ENCODE data around the gene TCERG1L. TPM values are rescaled to one million over a fixed set of nuclear protein-coding genes. Genes with fewer than 3 reads are reported as not detected.

The TCERG1L gene
- total and polyA plus RNA-seq, 9 of the 15 experiments (the other 6 are each of a cell fraction or from before 2014, with no cell fraction given) = not detected

- H4K20me1 ChIP-seq (replicated peaks; ENCODE audit: control insufficient read depth, insufficient read depth, low read length) = no peaks in the 10 kb centered on the region
- no peaks in the 10 kb centered on the region for H3K79me2 ChIP-seq (ENCODE audit: control insufficient read depth, insufficient read depth, low read length)
- intact Hi-C loops (cut with micrococcal nuclease) = no loop called here
- peaks cover 0 to 37% of the 10 kb centered on the region in 2 experiments; a peak in 3 of 5 replicates for H3K27me3 ChIP-seq (ENCODE audit: control insufficient read depth in 2 of 2, insufficient read depth in 2 of 2, low read length in 2 of 2)
- TF ChIP-seq NFYB (IDR thresholded peaks at IDR 0.05; ENCODE audit: extremely low read depth, insufficient read length) (no peak), TBP (optimal IDR thresholded peaks at IDR 0.05; ENCODE audit: low read depth, low read length) (no peak), GATAD2B (IDR thresholded peaks at IDR 0.05; ENCODE audit: borderline replicate concordance) (no peak), SFPQ (IDR thresholded peaks at IDR 0.05; ENCODE audit: low read depth, low read length) (no peak), SMARCE1 (IDR thresholded peaks at IDR 0.05) (no peak), ATF1 (CRISPR knock-in tag; IDR thresholded peaks at IDR 0.05) (no peak), ATF1 (tag; IDR thresholded peaks at IDR 0.05) (no peak), ZEB2 (IDR thresholded peaks at IDR 0.05) (no peak), JUNB (CRISPR knock-in tag; conservative IDR thresholded peaks at IDR 0.05) (no peak), ZNF436 (CRISPR knock-in tag; IDR thresholded peaks at IDR 0.05) (no peak), RBM39 (optimal IDR thresholded peaks at IDR 0.05; ENCODE audit: low read depth, low read length) (no peak), SIN3B (IDR thresholded peaks at IDR 0.05; ENCODE audit: low read depth) (no peak), ZNF511 (CRISPR knock-in tag; IDR thresholded peaks at IDR 0.05) (no peak), SMARCA4 (IDR thresholded peaks at IDR 0.05) (no peak), ZNF785 (CRISPR knock-in tag; IDR thresholded peaks at IDR 0.05) (no peak), PTBP1 (IDR thresholded peaks at IDR 0.05; ENCODE audit: low read depth, low read length) (no peak)
- TF ChIP-seq, protein P1, sequence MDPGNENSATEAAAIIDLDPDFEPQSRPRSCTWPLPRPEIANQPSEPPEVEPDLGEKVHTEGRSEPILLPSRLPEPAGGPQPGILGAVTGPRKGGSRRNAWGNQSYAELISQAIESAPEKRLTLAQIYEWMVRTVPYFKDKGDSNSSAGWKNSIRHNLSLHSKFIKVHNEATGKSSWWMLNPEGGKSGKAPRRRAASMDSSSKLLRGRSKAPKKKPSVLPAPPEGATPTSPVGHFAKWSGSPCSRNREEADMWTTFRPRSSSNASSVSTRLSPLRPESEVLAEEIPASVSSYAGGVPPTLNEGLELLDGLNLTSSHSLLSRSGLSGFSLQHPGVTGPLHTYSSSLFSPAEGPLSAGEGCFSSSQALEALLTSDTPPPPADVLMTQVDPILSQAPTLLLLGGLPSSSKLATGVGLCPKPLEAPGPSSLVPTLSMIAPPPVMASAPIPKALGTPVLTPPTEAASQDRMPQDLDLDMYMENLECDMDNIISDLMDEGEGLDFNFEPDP (CRISPR knock-in tag; IDR thresholded peaks at IDR 0.05) = no peak
- TF ChIP-seq, protein P2, sequence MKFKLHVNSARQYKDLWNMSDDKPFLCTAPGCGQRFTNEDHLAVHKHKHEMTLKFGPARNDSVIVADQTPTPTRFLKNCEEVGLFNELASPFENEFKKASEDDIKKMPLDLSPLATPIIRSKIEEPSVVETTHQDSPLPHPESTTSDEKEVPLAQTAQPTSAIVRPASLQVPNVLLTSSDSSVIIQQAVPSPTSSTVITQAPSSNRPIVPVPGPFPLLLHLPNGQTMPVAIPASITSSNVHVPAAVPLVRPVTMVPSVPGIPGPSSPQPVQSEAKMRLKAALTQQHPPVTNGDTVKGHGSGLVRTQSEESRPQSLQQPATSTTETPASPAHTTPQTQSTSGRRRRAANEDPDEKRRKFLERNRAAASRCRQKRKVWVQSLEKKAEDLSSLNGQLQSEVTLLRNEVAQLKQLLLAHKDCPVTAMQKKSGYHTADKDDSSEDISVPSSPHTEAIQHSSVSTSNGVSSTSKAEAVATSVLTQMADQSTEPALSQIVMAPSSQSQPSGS (CRISPR knock-in tag; IDR thresholded peaks at IDR 0.05) = no peak
- BruUV-seq (replicated peaks) = no TSS peak
- CTCF ChIA-PET (ENCODE audit: low intra/inter-chr PET ratio) = no interaction called here
- no peaks in the 10 kb centered on the region for H3K4me1 ChIP-seq (replicated peaks in 1 of 2; ENCODE audit: control insufficient read depth in 2 of 2, insufficient read depth in 2 of 2, low read length in 2 of 2)
- 0% methylated on average over 19 of the region's 22 CpGs for WGBS (ENCODE audit: insufficient coverage, low coverage, missing lambda C conversion rate)
- H3K9ac ChIP-seq (ENCODE audit: insufficient read depth in 1 of 2, low read depth in 2 of 2, low read length in 2 of 2) = no peak overlapping the region
- no peaks in the 10 kb centered on the region for H3K9me1 ChIP-seq (ENCODE audit: control insufficient read depth, insufficient read depth, low read length)
- H3K9me3 ChIP-seq (replicated peaks; ENCODE audit: control insufficient read depth, insufficient read depth, low read depth, low read length) = no peaks in the 10 kb centered on the region
- no peak overlapping the region for H3K27ac ChIP-seq (ENCODE audit: extremely low read depth, low read depth, low read length)
- in situ Hi-C loops (cut with MboI) = no loop called here
- DNase-seq (ENCODE audit: extremely low read depth in 1 of 4, low spot score in 3 of 4) (no peak), FAIRE-seq (no peak), ATAC-seq (no peak)
- H3K4me3 ChIP-seq = no peak overlapping the region
- POLR2A ChIA-PET = interaction anchor here (0.6 kb wide), 1 partner anchor 12 kb away, joined by 3 read pairs; no protein-coding TSS in a partner anchor
- H2AFZ ChIP-seq (ENCODE audit: low read depth, low read length) = no peak overlapping the region
- no peaks in the 10 kb centered on the region for H3K36me3 ChIP-seq (ENCODE audit: control insufficient read depth, insufficient read depth, low read length)
- no peak overlapping the region for H3K4me2 ChIP-seq (ENCODE audit: insufficient read depth, low read length)
These were observed 57.3 kb downstream of the TCERG1L start for GRCh38 chr10:131253931-131254858.
